Nephron progenitor cell (in vitro differentiated cells): Measurements from ENCODE around the gene CRIP1.

ENCODE experiments used
- DNase-seq: peaks from one replicate; pipeline ENCODE4 v3.0.0; 2021
- H3K27ac Mint-ChIP-seq: 2 replicates; pipeline ENCODE4 v1.8.0; 2021; ENCODE audit warnings: mild to moderate bottlenecking, moderate library complexity, mixed read lengths
- H3K27me3 Mint-ChIP-seq: 2 replicates; pipeline ENCODE4 v1.8.0; 2021; ENCODE audit warnings: mild to moderate bottlenecking, low read depth, mixed read lengths; ENCODE audit not compliant: poor library complexity
- H3K36me3 Mint-ChIP-seq: 2 replicates; pipeline ENCODE4 v1.8.0; 2021; ENCODE audit warnings: low read depth, mixed read lengths
- H3K4me1 Mint-ChIP-seq: 2 replicates; pipeline ENCODE4 v1.8.0; 2021; ENCODE audit warnings: mixed read lengths
- H3K4me3 Mint-ChIP-seq: 2 replicates; pipeline ENCODE4 v1.8.0; 2021; ENCODE audit warnings: mild to moderate bottlenecking, moderate library complexity, mixed read lengths
- H3K9me3 Mint-ChIP-seq: 2 replicates; pipeline ENCODE4 v1.8.0; 2021; ENCODE audit warnings: mild to moderate bottlenecking, moderate library complexity, mixed read lengths
- TF ChIP-seq, protein P1 (sequence below): fragments of 200-600 bp; sonication (generic); IDR thresholded peaks from 2 replicates; pipeline ENCODE4 v1.5.0; 2021; ENCODE audit warnings: antibody characterized with exemption

The CRIP1 gene

DNA sequence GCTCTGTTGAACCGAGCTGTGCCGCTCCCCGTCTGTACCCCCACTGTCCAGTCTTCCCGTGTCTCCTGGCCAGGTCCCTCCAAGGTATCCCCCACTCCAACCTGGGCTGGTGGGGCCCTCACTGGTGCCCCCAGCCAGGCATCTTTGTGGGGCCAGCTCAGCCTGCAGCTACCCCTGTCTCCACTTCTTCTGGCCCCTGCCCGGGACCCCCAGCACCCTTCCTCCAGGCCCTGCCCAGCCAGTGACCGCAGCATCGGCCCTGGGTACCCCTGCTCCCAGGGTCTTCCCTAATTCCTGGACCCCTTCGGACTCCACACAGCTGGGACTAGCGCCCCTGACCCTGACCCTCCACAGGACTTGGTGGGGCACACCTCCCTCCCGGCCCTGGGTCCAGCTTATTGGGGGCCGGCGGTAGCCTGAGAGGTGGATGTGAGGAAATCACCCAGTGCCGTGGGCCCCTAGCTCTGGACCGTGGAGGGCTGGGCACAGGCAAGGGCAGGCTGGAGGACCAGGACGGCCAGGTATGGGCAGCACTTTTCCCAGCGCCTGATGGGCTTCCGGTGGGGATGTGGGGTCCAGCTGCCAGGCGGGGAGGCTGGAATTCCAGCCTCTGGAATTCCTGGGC, 4.1 kb upstream of the CRIP1 start:
- TF ChIP-seq, protein P1, sequence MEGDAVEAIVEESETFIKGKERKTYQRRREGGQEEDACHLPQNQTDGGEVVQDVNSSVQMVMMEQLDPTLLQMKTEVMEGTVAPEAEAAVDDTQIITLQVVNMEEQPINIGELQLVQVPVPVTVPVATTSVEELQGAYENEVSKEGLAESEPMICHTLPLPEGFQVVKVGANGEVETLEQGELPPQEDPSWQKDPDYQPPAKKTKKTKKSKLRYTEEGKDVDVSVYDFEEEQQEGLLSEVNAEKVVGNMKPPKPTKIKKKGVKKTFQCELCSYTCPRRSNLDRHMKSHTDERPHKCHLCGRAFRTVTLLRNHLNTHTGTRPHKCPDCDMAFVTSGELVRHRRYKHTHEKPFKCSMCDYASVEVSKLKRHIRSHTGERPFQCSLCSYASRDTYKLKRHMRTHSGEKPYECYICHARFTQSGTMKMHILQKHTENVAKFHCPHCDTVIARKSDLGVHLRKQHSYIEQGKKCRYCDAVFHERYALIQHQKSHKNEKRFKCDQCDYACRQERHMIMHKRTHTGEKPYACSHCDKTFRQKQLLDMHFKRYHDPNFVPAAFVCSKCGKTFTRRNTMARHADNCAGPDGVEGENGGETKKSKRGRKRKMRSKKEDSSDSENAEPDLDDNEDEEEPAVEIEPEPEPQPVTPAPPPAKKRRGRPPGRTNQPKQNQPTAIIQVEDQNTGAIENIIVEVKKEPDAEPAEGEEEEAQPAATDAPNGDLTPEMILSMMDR, result no peak
- H3K4me3 Mint-ChIP-seq, result peak overlapping the region; percentile 70
- H3K27me3 Mint-ChIP-seq, result peaks cover 83% of the 10 kb centered on the region
- H3K36me3 Mint-ChIP-seq, result no peaks in the 10 kb centered on the region
- peak overlapping the region; percentile 99 for H3K27ac Mint-ChIP-seq
- H3K9me3 Mint-ChIP-seq, result no peaks in the 10 kb centered on the region
- DNase-seq, result no peak
- peaks cover 35% of the 10 kb centered on the region for H3K4me1 Mint-ChIP-seq

DNA sequence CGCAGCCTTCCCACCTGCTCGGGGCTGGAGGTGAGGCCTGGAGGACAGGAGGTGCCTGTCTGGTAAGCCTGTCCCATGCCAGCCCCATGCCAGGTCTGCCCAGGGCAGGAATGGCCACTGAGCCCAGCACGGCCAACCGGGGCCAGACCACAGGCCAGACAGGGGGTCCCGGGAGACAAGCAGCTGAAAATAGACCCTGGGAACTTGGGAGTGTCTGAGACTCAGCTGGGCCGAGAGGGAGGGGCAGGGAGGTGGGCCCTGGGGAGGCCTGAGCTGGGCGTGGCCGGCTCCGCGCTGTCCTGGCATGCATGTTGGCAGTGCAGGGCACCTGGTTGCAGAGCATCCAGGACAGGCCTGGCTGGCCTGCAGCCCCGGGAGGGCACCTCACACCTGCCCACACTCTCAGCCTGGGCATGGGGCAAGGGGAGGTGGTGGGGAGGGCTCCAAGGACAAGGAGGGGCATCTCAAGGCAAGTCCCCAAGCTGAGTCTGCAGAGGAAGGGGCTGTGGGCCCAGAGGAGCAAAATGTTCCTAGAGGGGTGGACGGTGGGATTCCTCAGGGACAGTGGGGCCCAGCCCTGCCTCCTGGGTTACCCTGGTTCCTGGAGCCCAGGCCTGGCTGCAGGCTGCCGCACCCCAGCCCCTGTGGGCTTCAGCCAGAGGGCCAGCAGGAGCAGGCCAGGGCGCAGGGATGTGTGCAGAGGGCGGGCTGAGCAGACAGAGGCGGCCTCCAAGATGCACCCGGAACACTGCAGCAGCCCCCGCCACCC, 3.2 kb upstream of the CRIP1 start:
- DNase-seq, result no peak
- H3K27me3 Mint-ChIP-seq, result peaks cover 85% of the 10 kb centered on the region
- H3K4me1 Mint-ChIP-seq, result peaks cover 35% of the 10 kb centered on the region
- no peak overlapping the region for H3K27ac Mint-ChIP-seq
- no peaks in the 10 kb centered on the region for H3K36me3 Mint-ChIP-seq
- no peak overlapping the region for H3K4me3 Mint-ChIP-seq
- H3K9me3 Mint-ChIP-seq, result no peaks in the 10 kb centered on the region
- TF ChIP-seq, protein P1, result no peak

DNA sequence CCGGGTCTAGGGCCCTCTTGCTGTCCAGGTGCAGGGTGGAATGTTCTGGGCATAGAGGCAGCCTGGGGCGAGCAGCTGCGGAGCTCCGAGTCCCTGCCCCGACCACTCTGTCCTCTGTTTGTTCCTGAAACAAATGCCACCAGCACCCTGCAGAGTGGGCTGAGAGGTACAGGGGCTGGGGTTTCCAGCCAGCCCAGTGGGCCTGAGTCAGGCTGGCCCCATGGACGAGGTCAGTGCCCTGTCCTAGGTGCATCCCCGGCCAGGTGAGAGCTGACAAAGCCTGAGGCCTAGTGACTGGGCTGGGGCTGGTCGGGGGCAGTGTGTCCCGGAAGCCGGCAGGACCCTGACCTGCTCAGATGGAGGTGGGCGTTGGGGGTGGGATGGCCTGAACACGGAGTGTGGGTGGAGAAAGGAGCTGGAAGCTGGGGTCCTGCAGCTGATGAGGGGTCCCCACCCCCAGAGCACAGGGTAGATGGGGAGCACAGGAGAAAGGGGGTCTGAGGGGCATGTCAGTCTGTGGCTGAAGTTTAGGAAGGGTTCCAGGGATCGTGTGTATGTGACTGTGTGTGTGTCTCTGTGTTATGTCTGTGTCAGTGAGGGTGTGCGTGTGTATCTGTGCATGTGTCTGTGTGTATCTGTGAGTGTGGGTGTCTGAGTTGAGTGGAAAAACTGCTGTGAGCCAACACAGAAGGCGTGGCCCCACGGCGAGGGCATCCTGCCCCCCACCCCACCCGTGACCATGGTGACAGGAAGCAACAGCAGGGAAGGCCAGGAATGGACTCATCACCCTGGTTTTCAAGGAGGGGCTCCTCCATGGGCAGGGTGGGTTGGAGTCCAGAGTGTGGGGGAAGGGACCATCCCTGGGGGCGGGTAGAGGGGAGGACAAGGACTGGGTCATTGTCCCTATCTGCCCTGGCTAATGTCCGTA, 2.4 kb upstream of the CRIP1 start:
- Mint-ChIP-seq H3K4me3 (no peak overlapping the region), H3K9me3 (no peaks in the 10 kb centered on the region), H3K36me3 (no peaks in the 10 kb centered on the region), H3K4me1 (peaks cover 38% of the 10 kb centered on the region), H3K27me3 (peaks cover 82% of the 10 kb centered on the region), H3K27ac (peak overlapping the region; percentile 17)
- no peak for DNase-seq
- TF ChIP-seq, protein P1, result no peak

DNA sequence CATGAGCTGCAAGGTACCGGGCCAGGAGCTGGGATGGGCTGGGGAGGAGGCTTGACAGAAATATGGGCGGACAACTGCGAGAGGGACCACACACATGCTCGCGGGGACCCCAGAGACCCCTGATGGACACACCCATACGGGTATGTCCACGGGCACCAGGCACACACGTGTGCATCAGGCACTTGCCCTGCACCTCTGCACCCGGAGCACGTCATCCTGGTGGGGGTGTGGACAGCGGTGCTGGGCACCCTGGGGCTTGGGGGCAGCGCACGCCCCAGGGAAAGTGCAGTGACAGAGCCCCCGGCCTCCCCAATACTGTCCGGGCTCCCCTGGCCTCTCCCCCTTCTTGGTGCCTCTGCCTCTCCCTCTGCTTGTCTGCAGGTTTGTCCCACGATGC, 1.7 kb upstream of the CRIP1 start:
- no peaks in the 10 kb centered on the region for H3K36me3 Mint-ChIP-seq
- H3K27me3 Mint-ChIP-seq, result peaks cover 78% of the 10 kb centered on the region
- DNase-seq, result no peak
- no peaks in the 10 kb centered on the region for H3K9me3 Mint-ChIP-seq
- peaks cover 38% of the 10 kb centered on the region for H3K4me1 Mint-ChIP-seq
- TF ChIP-seq, protein P1, result no peak
- no peak overlapping the region for H3K4me3 Mint-ChIP-seq
- no peak overlapping the region for H3K27ac Mint-ChIP-seq

DNA sequence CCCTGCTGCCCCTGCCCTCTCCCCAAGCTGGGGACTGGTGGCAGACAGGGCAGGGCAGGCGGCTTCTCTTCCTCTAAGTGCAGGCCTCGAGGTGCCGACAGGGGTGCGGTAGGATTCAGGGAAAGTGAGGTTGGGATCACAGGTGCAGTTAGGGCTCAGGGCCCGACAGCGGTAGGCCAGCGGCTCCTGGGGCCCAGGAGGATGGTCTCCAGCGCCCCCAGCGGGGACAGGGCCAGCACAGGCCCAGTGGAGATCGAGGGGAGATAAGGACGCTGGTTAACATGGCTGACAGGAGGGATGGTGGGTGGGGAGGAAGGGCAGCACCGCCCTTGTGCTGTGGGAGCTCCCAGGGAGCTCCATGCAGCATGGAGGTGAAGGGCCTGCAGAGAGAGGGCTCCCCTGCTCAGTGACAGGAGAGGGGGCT, 935 bp upstream of the CRIP1 start:
- DNase-seq, result peak; percentile 76
- Mint-ChIP-seq H3K27me3 (peaks cover 71% of the 10 kb centered on the region), H3K4me3 (peak overlapping the region; percentile 68), H3K4me1 (peaks cover 34% of the 10 kb centered on the region), H3K27ac (no peak overlapping the region), H3K36me3 (no peaks in the 10 kb centered on the region), H3K9me3 (no peaks in the 10 kb centered on the region)
- TF ChIP-seq, protein P1, result peak; percentile 62
